ENCODE results near the gene RBM10.
A peak's percentile ranks its signal among the peaks of the same experiment; 100 is the strongest.

Gene RBM10

DNA sequence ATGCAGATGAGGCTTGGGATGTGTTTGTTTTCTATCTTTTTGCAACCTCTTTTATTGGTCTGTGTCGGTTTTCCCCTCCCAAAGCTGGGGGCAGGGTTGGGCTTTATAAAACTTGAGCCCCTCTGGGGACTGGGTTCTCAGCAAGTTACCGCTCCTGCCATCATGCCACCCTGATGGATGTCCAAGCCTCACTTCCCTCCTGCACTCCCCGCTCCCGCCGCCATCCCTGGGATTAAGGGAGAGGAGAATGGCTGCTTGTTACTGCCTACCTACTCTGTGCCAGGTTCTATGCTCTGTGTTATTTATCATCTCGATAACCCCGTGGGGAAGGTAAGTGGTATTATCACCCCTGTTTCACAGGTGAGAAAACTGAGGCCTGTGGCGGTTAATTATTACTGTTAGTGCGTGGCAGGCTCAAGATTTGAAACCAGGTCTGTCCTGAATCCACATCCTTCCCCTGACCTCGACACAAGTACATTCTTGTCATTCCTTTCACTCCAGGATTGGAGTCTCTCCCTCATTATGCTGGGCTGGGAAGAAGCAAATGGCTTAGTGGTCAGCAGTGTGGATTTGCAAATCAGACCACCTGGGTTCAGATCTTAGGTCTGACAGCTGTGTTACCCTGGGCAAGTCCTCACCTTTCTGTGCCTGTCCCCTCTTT is 53.1 kb downstream of the RBM10 start:
- no peak for DNase-seq

DNA sequence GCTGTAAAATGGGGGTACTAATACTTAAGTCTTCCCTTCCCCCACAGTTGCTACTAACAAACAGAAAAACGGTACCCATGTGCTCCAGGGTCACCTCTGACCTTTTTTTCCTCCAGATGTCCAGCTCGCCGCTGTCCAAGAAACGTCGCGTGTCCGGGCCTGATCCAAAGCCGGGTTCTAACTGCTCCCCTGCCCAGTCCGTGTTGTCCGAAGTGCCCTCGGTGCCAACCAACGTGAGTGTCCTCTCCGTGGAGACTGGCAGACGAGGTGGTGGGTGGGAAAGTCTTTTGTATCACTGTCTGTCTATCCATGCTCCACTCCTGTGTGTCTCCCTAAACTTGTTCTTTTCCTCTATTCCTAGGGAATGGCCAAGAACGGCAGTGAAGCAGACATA is 53.7 kb downstream of the RBM10 start:
- no peak for DNase-seq

DNA sequence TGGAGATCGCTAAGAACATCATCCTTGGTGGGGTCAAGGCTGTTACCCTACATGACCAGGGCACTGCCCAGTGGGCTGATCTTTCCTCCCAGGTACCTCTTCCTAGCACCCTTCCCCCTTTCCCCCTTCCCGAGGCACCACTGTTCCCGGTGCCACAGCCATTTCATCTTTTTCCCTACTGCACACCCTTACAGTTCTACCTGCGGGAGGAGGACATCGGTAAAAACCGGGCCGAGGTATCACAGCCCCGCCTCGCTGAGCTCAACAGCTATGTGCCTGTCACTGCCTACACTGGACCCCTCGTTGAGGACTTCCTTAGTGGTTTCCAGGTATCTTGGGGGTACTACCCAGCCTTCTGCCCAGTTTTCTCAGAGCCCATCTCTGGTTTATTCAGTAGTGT is 54.3 kb downstream of the RBM10 start:
- no peak for DNase-seq

DNA sequence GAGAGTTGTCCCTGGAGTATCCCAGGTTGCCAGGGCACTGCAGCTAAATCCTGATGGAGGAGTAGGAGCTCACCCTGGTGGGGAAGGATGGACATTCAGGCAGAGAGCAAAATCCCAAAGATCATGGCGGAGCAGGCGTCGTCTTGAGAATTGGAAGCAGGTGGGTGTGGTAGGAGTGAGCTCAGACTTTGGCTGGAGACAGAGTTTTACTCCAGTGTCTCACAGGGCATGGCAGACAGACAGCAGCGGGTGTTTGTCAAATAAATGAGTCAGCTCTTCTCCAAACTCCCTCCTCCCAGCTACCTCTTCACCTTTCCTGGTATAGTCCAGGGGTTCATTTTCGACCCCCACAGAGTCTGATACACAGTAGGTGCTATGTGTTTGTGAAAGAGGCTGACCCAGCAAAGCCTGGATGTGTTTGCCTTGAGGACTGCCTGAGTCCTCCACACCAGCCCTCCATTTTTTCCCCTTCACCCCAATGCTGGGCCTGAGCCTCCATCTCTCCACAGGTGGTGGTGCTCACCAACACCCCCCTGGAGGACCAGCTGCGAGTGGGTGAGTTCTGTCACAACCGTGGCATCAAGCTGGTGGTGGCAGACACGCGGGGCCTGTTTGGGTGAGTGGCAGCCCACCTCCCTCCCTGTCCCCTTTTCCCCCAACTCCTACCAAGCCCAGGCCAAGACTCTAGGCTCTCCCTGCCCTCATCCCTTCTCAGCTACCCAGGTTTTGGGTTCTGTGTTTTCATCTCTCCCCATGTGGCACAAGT is 55.5 kb downstream of the RBM10 start:
- DNase-seq = no peak

DNA sequence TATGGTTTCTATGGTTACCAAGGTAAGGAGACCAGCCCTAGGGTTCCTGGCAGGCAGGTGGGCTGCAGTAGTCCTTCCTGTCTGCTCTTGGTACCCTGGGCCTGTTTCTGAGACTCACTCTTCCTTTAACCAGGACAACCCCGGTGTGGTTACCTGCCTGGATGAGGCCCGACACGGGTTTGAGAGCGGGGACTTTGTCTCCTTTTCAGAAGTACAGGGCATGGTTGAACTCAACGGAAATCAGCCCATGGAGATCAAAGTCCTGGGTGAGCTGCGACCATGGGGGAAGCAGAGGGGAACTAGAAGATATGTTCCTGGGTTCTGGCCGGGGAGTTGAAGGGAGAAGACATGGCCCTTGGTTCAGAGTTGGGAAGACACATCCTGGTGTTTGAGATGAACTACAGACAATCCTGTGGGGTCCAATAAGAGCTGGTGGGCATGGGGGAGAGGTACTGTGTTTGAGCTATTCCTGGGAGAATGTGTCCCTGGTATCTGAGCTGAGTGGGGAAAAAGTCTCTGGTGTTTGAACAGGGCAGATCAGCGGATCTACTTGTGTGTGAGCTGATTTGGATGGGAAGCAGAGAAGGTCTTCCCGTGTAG is 56.4 kb downstream of the RBM10 start:
- DNase-seq = no peak

DNA sequence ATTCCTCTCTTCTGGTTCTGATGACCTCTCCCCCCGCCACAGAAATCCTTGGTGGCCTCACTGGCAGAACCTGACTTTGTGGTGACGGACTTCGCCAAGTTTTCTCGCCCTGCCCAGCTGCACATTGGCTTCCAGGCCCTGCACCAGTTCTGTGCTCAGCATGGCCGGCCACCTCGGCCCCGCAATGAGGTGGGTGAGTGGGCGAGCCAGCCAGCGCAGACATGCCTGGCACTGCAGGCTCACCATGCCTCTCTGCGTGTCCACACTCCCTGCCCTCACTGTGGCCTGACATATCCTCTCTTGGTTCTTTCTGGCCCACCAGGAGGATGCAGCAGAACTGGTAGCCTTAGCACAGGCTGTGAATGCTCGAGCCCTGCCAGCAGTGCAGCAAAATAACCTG is 57.3 kb downstream of the RBM10 start:
- DNase-seq = no peak

DNA sequence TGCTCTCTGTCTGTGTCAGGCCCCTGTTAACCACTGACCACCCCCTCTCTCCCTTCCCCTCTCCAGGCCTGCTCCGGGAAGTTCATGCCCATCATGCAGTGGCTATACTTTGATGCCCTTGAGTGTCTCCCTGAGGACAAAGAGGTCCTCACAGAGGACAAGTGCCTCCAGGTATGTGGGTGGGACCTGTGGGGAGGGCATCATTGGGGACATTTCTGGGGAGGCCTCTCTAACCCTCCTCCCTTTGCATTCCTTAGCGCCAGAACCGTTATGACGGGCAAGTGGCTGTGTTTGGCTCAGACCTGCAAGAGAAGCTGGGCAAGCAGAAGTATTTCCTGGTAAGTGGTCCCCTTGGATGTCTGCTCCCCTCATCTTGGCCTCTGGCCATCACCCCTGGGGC is 57.9 kb downstream of the RBM10 start:
- DNase-seq = no peak

DNA sequence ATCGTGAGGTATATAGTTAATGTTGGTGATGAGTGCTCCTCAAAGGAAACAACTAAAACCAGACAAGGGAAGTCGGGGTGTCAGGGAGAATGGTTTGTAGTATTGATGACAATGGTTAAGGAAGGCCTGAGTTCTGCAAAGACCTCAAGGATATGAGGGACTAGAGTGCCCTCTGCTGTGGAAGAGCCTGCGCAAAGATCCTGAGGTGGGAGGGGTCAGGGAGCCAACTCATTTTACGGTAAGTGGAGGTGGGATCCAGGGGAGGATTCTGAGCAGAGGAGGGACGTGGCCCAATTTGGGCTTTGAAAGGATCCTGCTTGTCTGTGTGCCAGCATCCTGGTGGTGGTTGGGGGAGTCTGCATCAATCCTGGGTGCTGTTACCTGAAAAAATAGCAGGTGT is 59.9 kb downstream of the RBM10 start:
- no peak for DNase-seq

DNA sequence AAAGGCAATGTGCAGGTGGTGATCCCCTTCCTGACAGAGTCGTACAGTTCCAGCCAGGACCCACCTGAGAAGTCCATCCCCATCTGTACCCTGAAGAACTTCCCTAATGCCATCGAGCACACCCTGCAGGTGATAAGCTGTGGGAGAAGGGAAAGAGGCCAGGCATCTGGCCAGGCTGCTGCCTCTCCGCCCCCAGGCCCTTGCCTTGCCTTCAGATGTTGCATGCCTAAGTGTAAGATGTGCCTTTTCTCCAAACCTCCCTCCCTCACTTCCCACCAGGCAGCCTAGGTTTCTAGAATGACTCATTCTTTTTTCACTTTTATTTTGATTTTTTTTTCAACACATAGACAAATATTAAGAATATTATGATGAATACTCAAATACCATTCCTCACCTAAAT is 61.3 kb downstream of the RBM10 start:
- DNase-seq = no peak

DNA sequence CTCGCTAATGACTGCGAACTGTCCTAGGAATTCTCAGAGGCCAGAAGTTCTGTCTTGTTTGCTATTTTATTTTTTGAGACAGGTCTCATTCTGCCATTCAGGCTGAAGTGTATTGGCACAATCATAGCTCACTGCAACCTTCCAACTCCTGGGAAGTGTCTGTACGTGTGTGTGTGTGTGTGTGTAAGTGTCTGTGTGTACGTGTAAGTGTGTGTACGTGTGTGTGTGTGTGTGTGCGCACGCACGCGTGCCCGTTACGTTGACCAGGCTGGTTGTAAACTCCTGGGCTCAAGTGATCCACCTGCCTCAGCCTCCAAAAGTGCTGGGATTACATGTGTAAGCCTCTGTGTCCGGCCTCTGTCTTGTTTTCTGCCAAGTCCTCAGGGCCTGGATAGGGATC is 63.1 kb downstream of the RBM10 start:
- DNase-seq = no peak

DNA sequence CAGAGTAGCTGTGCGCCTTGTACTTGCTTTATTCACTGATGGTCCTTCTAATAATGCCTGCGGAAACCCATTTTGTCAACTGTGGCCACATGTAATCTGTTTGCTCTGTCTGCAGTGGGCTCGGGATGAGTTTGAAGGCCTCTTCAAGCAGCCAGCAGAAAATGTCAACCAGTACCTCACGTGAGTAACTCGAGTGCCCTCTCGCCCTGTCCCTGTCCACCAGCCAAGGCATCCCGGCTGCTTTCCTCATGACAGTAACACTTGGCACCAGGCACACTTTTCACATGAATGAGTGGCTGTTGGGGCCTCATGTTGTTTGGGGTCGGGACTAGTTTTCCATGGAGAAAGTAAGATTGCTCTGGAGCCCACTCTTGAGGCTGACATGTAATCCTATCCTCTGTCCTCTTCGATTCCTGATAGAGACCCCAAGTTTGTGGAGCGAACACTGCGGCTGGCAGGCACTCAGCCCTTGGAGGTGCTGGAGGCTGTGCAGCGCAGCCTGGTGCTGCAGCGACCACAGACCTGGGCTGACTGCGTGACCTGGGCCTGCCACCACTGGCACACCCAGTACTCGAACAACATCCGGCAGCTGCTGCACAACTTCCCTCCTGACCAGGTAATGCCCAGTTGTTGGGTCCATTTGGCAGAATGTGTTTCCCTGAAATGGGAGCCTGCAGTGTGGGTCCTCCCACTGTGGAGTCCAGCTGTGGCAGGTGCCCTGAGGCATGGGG is 64.7 kb downstream of the RBM10 start:
- no peak for DNase-seq

DNA sequence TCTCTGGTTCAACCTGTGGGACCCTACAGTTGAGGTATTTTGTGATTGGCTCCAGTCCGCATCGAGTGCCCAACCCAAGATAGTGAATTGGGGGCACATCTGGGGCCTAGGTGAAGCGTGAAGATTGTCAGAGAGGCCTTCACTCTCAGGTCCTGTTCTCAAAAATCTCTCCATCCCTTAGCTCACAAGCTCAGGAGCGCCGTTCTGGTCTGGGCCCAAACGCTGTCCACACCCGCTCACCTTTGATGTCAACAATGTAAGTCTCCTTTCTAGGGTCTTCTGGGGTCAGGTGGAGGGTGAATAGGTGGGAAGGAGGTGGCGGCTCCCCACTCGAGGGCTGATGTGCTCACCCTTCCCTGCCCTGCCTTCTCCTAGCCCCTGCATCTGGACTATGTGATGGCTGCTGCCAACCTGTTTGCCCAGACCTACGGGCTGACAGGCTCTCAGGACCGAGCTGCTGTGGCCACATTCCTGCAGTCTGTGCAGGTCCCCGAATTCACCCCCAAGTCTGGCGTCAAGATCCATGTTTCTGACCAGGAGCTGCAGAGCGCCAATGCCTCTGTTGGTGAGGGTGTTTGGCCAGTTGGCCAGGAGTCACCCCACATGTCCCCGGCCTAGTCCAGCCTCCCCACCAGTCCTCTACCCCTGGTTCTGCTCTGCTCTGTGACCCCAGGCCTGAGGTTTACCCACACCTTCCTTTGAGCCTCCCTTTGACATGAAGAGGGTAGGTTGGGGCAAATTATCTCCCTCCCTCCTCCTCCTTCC is 65.8 kb downstream of the RBM10 start:
- no peak for DNase-seq

DNA sequence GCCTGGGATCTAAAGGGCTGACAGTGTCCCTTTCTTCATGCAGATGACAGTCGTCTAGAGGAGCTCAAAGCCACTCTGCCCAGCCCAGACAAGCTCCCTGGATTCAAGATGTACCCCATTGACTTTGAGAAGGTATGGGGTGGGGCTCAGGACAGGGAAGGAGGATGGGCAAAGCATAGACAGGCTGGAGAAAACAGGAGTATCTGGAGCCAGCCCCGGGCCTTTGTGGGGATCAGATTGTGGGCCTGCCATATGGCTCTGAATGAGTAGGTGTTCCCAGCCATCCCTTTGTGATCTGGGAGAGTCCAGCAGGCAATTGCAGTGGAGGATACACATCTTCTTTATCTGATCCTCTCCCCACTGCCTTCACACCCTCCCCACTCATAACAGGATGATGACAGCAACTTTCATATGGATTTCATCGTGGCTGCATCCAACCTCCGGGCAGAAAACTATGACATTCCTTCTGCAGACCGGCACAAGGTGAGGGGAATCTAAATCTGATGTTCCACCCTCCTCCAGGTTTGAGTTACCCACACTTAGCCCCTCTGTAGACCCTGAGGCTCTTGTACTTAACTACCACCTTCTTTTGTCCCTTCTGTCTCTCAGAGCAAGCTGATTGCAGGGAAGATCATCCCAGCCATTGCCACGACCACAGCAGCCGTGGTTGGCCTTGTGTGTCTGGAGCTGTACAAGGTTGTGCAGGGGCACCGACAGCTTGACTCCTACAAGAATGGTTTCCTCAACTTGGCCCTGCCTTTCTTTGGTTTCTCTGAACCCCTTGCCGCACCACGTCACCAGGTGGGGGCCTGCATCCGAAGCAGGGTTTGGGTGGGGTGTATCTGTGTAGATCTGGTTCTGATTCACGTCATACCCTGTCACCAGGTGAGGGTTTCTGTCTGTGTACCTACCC is 67.6 kb downstream of the RBM10 start:
- no peak for DNase-seq

DNA sequence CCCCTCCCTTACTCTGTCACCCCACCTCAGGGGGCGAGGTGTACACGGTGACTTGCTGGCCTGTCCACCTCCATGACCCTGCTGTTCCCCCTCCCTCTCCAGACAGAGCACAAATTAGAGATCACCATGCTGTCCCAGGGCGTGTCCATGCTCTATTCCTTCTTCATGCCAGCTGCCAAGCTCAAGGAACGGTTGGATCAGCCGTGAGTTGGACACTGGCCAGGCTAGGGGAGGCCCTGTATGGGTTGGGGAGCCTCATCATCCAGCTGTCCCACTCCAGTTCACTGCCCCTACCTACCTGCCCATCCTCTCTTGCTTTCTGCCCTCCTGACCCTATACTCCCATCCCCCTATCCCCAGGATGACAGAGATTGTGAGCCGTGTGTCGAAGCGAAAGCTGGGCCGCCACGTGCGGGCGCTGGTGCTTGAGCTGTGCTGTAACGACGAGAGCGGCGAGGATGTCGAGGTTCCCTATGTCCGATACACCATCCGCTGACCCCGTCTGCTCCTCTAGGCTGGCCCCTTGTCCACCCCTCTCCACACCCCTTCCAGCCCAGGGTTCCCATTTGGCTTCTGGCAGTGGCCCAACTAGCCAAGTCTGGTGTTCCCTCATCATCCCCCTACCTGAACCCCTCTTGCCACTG is 69.5 kb downstream of the RBM10 start:
- DNase-seq = no peak

DNA sequence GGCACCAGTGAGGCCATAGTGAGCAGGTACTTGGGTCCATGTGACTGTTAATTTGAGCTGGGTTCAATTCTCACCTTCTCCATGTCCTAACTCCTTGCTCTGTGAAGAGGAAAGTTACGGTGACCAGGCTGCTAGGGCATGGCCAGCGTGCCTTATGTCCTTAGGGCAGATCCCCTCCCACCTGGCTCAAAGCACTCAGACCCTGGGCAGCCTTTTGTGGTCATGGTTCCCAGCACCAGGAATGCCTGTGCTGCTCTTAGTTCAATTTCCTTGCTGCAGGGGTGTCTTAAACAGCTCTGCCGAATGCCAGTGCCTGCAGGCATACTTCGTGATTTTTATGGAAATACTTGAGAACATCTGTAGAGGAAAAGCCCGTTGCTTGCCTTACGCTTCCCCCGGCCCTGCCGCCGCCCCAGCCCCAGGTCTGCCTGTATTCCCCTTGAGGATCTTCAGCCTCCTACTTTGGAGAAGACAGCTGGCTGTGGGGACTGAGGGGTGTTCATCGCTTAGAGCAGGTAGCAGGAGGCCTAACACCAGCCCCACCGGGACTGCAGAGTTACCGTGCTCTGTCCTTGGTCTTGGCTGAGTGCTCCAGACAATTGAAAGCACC is 70.4 kb downstream of the RBM10 start:
- no peak for DNase-seq

DNA sequence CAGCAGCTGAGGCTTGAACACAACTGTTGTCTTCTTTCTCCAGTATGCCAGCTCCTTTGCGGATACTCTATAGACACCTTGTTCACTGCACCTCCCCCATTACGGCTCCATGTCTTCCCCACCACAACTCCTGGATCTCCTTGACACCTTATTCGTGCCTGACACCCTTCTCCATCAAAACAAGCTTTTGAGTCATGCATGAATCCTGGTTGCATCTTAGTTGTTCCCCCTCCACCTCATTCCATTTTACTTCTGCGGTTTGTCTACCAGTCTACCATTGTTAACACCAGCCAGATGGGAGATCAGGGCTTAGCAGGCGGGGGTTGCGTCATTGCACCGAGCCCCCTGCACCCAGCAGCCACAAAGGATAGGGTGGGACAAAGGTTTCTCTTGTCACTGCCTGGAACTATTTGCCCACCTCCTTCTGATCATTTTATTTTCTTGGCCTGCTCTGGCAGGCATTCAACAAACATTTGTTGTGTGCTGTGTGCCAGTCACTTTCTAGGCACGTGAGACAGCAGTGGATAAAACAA is 71.4 kb downstream of the RBM10 start:
- DNase-seq = no peak

DNA sequence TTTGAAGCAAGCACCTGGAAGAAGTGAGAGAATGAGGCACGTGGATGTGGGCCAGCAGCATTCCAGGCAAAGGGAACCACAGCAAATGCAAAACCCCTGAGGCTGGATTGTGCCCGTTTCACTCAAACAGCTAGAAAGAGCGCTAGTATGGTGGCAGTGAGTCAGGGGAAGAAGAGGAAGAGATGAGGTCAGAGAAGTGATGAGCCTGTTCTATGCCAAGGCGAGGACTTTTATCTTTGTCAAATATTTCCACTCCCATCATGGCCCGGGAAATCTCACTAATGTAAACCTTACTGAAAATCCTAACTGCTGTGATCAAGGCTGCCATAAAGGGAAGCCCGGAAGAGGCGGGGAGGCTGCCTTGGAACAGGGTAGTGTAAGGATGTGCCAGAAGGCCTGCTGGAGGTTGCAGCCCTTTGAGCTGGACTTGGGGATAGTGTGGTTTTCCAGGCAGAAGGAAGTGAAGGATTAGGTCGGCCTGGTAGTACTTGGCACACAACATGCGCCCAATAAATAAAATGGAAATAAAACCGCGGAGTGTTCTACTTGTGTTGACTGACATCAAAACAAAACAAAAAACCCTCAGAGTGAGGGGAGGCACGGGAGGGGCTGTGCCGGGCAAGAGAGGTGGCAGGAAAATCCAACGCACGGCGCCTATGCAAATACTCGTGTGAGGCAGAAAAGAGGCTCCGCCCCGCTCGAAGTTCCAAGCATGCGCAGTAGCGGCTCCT is 72.3 kb downstream of the RBM10 start:
- peak; percentile 75 for DNase-seq

DNA sequence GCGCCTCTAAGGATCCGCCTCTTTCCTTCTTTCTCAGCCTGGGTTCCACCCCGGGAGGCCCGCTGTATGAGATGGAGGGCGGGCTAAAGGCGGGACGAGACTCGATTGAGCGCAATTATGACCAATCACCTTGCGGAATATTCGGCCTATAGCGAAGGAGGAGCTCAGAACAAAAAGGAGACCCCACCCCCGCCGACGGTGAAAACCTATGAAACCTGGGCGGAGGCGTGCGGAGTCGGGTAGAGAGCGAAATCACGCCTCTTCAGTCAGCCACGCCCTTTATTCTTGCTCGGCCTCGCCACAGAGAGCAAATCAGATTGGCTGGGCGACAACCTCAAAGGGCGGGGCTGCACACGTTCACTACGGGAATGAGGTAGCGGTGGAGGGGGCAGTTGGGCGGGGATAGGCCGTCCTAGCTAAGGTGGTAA is 72.8 kb downstream of the RBM10 start:
- peak; percentile 98 for DNase-seq

DNA sequence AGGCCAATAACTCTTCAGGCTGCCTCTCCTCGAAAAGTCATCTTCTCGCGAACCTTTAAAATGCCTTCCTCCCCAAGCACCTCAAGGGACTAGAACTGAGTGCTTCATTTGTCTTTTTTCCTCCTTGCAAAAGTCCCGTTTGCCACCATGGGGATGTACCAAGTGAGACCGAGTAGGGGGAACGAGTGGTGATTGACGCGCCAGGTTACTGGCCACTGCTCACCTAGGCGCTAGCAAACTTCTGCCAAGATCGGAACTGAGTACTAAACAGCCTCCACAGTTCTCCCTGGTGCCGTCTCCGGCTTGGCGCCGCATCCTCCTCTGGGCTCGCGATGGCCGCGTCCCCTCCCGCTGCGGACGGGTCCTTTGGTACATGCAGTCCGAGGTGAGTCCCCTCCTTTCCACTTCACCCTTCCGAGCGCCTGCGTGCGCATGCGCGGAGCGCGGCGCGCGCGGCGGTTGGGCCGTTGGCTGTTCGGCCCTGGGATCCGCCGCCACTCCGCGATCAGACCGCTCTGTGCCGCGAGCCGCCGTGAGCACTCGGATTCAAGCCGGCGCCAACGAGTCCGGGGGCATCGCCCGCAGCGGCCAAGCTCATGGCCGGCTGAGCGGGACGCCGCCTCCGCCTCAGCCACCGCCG is 73.4 kb downstream of the RBM10 start, which contains the start of gene CDK16:
CDK16 (plus strand) TSS at position 402 of the 640 bp plus-strand sequence. CDS start 4,877 bp downstream, outside the sequence.
- peak; percentile 84 for DNase-seq
